A204.1 (cell line): ENCODE data around the gene TPSD1.
"Not testable (repeated sequence)": the region's sequence is repeated elsewhere in the genome, so short reads cannot be mapped to it uniquely, and the experiment has no call there.

Source experiments
- FAIRE-seq: peaks from 2 replicates; lab custom pipeline; 2012; peaks lifted over from hg19 to GRCh38; lab: Jason Lieb, UNC

Gene TPSD1

DNA sequence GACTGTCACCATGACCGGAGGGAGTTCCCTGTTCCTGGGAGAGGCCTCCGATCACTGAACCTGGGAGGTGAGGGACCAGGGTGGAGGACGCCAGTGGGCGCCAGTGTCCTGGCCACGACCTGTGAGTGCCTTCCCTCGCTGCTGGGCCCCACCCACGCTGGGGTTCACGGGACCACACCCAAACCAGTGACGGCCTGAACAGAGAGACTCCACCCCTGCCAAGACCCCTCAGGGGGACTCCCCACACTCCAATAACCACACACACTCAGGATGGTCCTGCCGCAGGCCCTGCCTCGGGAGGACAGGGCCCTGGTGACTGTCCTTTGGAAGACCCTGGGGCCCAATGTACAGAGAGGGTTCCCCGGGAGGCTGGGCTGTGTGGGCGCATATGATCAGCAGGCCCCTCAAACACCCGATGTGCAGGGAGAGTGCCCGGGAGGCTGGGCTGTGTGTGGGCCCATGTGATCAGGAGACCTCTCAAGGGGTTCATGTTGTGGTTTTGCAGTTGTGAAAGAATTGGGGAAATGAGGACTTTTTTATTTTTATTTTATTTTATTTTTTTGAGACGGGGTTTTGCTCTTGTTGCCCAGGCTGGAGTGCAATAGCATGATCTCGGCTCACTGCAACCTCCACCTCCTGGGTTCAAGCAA, 26.6 kb downstream of the TPSD1 start:
- no peak for FAIRE-seq

GRCh38 chr16:1283296-1283695, 27.4 kb downstream of the TPSD1 start:
- no peak for FAIRE-seq

- FAIRE-seq: no peak
Observed at GRCh38 chr16:1283996-1284616, 28.2 kb downstream of the TPSD1 start.

DNA sequence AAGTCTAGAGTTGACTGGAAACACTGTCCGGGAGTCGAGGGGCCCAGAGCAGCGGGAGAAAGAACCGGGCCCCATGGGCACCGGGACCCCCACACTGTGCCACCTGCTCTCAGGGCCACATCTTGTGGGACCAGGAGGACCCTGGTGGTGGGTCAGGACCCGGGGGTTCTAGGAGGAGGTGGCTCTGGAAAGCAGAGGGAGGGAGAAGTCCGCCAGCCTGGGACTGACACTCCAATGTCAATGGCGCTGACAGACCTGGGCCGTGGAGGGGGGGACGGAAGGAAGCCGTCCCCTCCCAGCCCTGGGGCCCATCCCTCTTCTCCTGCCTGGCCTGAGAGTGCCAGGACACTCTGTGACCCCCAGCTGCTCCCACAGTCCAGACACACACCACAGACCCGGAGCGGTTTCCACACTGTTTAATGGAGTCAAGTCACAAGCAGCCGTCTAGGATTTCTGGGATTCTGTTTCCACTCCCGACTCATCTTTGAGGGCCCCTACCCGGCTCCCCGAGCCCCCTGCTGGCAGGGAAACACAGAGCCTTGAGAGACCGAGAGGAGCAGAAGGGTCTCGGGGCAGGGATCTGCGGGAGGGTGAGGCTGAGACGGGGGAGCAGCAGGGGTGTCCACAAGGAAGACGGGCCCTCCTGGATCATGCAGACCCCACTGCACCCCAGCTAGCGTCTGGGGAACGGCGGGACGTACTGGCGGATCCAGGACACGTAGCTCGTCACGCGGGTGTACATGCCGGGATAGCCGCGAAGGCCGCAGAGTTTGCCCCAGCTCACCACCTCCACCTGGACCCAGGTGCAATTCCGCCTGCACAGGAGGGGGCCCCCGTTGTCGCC, 30.0 kb downstream of the TPSD1 start:
- FAIRE-seq: no peak

DNA sequence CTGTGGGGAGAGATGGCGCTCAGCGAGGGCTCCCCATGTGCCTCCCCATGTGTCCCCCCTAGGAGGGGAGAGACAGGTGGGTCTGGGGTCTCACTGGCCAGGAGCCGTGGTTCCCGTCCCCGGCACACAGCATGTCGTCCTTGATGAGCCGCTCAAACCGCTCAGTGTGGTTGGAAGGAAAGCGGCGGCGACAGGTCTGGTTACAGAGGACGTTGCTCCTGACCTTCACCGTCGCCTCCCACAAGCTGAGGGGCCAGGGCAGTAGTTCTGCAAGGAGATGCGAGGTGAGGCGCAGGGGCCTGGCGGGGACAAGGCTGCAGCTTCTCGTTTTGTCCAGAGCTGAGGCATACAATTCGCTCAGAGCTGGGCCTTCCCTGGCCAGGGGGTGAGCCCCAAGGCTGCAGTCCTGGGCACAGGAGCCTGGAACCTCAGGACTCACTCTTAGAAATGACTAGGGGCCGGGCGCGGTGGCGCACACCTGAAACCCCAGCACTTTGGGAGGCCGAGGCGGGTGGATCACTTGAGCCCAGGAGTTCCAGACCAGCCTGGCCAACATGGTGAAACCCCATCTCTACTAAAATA, 30.7 kb downstream of the TPSD1 start:
- FAIRE-seq: no peak

DNA sequence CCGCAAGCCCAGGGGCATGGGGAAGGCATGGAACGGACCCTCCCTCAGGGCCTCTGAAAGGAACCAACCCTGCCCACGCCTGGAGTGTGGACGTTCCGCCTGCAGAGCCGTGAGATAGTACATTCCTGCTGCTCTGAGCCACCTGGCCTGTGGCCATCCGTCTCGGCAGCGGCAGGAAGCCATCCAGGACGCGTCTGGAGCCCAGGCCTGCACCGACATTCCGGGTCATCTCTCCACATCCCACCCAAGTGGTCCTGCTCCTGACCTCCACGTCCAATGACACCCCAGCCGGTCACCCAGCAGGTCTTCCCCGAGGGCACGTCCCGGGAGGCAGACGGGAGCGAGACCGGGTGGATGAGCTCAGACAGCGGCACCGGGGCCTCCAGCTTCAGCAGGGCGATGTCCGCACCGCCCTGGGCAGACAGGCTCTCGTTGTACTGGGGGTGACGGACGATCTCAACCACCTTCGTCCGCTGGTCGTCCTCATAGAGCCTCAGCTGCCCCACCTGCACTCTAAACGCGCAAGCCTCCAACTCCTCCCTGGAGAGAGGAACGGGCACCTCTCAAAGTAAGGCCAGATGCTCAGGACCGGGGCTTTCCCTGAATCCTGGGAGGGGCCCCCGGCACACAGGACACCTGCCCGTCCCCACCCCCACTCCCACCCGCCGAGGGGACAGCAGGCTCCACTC, 32.3 kb downstream of the TPSD1 start:
- FAIRE-seq: no peak

- FAIRE-seq: no peak
Observed at GRCh38 chr16:1288813-1289476, 33.1 kb downstream of the TPSD1 start.

- FAIRE-seq: no peak
Observed at GRCh38 chr16:1289477-1289866, 33.6 kb downstream of the TPSD1 start.

DNA sequence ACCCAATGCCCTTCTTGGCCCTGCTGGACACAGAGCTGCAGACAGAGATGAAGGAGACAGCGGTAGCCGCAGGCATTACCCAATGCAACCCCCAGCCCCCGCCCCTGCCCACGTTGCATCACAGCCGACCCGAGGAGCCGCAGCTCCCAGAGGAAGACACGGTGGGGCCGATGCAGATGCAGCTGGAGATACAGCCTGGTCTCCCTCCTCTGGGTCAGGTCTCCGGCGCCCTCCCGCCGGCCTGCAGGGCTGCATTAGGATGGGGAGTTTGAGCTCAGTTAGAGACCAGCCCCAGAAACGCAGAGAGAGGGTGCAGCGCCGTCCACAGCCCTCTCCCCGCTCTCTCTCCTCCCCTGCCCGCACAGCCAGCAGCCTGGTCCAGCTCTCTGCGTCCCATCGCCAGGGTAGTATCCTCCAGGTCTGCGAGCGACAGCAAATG, 34.2 kb downstream of the TPSD1 start:
- no peak for FAIRE-seq

DNA sequence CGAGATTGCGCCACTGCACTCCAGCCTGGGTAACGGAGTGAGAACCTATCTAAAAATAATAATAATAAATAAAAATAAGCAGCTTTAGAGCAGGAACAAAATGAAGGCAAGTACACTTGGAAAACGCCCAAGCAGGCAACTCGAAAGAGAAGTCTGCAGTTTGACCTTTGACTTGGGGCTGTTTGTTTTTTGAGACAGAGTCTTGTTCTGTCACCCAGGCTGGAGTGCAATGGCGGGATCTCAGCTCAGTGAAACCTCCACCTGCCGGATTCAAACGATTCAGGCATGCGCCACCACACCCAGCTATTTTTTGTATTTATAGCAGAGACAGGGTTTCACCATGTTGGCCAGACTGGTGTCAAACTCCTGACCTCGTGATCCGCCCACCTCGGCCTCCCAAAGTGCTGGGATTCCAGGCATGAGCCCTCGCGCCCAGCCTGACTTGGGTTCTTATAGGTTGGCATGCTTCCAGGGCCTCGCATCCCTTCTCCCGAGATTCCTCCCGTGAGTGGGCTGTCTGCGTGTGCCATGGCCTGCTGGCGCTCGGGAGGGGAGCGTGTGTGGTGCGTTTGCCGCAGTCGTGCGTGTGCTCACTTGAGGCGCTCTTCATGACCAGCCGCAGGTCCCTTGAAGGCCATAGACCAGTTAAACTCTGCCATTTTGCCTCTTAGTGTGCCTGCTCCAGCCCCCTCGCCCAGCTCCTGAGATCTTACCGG, 35.1 kb downstream of the TPSD1 start:
- no peak for FAIRE-seq

DNA sequence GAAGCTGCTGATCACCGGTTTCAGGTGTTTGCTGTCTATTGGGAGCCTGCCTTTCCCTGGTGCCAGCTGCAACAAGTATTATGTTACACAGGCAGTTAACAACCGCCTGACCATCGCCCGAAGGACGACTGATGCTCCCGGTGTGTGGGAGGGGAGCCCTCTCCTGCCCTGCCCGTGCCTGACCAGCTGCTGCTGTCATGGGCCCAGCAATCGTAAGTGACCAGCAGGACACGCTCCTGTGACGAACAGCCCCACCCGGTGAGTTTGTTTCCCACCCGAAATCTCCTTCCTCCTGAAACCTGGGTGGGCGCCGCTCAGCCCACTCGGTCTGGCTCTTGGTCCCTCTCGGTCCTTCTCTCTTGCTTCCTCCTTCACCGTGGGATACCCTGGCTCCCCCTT, 35.7 kb downstream of the TPSD1 start:
- FAIRE-seq: no peak

- FAIRE-seq: not testable (repeated sequence)
Observed at GRCh38 chr16:1292208-1292607, 36.3 kb downstream of the TPSD1 start.

DNA sequence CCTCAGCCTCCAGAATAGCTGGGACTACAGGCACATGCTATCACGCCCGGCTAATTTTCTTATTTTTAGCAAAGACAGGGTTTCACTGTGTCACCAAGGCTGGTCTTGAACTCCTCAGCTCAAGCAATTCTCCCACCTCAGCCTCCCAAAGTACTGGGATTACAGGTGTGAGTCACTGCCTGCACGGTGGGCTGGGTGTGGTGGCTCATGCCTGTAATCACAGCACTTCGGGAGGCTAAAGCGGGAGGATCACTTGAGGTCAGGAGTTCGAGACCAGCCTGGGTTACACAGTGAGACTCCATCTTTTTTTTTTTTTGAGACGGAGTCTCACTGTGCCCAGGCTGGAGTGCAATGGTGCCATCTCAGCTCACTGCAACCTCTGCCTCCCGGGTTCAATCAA, 36.9 kb downstream of the TPSD1 start:
- FAIRE-seq: not testable (repeated sequence)

DNA sequence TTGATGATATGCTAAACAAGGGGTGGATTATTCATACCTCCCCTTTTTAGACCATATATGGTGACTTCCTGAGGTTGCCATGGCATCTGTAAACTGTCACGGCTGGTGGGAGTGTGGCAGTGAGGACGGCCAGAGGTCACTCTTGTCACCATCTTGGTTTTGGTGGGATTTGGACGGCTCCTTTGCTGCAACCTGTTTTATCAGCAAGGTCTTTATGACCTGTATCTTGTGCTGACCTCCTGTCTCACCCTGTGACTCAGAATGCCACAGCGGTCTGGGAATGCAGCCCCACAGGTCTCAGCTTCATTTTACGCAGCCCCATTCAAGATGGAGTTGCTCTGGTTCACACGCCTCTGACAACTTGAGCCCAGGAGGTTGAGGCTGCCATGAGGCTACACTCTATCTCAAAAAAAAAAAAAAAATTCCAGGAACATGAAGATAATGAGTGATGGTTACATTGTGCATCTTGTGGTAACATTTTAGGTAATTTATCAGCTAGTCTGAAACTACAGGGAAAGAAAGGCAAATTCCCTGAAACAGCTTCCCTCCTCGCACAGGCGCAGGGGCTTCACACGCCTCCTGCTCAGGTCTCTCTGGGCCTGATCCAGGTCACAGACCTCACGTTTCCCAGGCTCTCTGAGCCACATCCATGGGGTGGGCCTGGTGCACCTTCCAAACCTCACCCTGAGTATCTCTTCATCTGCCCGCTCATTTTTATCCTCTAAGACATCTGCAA, 38.2 kb downstream of the TPSD1 start:
- no peak for FAIRE-seq

- no peak for FAIRE-seq
Observed at GRCh38 chr16:1295465-1295864, 39.6 kb downstream of the TPSD1 start.

- not testable (repeated sequence) for FAIRE-seq
Observed at GRCh38 chr16:1296688-1297017, 40.8 kb downstream of the TPSD1 start.

DNA sequence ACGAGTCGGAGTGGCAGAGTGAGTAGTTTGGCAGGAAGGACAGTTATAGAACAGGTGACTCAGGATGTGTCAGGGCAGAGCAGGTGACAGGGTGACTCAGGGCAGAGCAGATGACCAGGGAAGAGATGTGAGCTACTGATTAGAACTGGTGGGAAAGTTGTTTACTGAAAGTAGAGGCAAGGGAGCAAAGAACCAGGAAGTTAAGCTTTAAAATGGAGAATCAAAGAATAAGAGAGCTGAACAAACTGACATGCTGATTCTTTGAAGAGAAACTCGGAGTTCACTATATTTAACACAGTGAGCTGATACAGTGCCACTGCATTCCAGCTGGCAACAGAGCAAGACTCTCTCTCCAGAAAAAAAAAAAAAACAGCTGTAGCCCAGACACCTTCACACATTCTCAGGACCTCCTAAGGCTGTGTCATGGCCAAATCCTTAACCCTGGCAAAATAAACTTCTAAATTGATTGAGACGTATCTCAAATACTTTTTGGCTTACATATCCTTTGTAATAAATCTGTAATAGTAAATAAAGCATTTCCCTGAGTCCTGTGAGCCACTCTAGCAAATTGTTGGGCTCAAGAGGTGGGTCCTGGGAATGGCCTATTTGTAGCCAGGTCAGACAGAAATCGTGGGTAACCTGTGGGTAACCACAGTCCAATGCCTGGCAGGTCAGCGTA, 41.3 kb downstream of the TPSD1 start:
- FAIRE-seq: no peak

DNA sequence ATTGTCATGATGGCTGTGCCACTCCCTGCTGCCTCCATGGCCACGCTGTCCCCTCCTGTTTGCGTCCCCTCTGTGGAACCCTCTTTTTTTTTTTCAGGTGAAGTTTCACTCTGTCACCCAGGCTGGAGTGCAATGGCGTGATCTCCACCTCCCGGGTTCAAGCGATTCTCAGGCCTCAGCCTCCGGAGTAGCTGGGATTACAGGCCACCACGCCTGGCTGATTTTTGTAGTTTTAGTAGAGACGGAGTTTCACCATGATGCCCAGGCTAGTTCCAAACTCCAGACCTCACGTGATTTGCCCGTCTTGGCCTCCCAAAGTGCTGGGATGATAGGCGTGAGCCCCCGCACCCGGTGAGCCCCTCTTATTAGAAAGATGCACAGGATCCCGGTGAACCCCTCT, 42.5 kb downstream of the TPSD1 start:
- FAIRE-seq: no peak

DNA sequence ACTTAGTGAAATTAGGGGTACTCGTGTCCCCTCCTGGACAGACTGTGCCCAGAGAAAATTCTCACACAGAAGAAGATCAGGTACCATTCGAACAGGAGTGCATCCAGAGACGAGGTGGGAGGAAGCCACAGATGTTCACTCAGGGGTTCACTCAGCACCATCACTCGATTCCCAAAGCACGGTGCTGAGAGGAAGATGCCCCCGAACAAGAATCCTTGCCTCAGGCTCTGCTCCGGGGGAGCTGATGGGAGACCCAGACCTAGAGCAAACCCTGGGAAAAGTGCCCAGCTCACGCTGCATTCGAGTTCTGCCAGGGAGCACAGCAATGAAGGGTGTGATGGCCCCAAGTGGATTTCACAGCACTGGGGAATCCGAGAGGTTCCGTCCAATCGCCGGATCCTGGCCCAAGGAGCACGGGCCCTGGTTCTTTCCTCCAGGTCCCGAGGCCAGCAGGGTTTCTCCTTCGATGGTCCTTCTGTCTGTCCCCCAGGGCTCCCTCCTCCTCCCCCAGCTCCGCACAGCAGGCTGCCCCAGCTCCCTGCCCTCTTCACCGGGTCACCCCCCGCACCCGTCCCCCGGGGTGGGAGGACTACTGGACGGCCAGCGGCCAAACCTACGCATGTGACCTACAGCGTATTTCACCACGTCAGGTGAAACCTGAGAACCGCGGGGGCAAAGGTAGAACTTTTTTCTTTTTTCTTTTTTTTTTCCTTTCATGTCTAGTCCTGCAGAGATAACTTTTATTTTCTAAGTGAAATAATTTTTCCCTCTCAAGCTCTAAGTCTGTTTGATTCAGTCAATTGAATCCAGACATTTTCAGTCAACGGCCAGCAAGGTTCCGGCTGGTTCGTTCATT, 43.4 kb downstream of the TPSD1 start:
- FAIRE-seq: no peak
